HepG2 (cell line): ENCODE data around the gene NGDN. TPM values are rescaled to one million over a fixed set of nuclear protein-coding genes. Genes with fewer than 3 reads are reported as not detected.
A peak's percentile ranks its signal among the peaks of the same experiment; 100 is the strongest.

ENCODE experiments used
- ATAC-seq: fragments of 200-7000 bp; cut with Tn5 transposase; 3 replicates; pipeline ENCODE4 v1.9.1; 2020; ENCODE audit warnings: mild to moderate bottlenecking, moderate library complexity
- BruUV-seq: library from RNA; stranded (reverse); fragments of 400-500 nt; replicated peaks from 2 replicates; lab custom pipeline; 2021; lab: Mats Ljungman, UMichigan
- CTCF ChIA-PET: fragments of 300-600 bp; formaldehyde crosslinking; extraction: SDS; loops from one replicate; lab custom pipeline; 2021; ENCODE audit warnings: low total read pairs, inconsistent platforms, low intra/inter-chr PET ratio; lab: Yijun Ruan, JAX
- POLR2A ChIA-PET: fragments of 350-600 bp; sonication (Branson Sonifier 250); formaldehyde crosslinking; loops from one replicate; lab custom pipeline; 2020; ENCODE audit warnings: antibody characterized with exemption, inconsistent platforms; lab: Yijun Ruan, JAX
- DNase-seq: peaks from one replicate; pipeline ENCODE4 v3.0.0-alpha.2; 2015; ENCODE audit warnings: low spot score
- FAIRE-seq: peaks from 3 replicates; lab custom pipeline; 2011; peaks lifted over from hg19 to GRCh38; lab: Jason Lieb, UNC
- H2AFZ ChIP-seq: one replicate; pipeline ENCODE4 v1.6.1; 2011; ENCODE audit warnings: low read length, inconsistent platforms
- H3K27ac ChIP-seq: fragments of 300-600 bp; 3 replicates; pipeline ENCODE4 v1.8.0; 2011; ENCODE audit warnings: mixed run types, mild to moderate bottlenecking, mixed read lengths, low read length, inconsistent platforms; ENCODE audit not compliant: insufficient read depth; ENCODE audit errors: extremely low read length
- H3K27me3 ChIP-seq, 2 experiments: fragments of 200-600 bp in 1 of 2; 2 replicates in 1 of 2; 3 replicates in 1 of 2; pipeline versions ENCODE4 v1.6.0 to v1.8.0; 2011; ENCODE audit warnings: low read length in 2 of 2, mild to moderate bottlenecking in 2 of 2, moderate library complexity in 2 of 2, inconsistent platforms in 1 of 2; ENCODE audit not compliant: insufficient read depth in 2 of 2, control insufficient read depth in 1 of 2
- H3K36me3 ChIP-seq, 2 experiments: fragments of 200-600 bp in 1 of 2; replicated peaks in 1 of 2; 2 replicates in 1 of 2; 3 replicates in 1 of 2; pipeline versions ENCODE4 v1.5.1 to v1.8.0; 2011; ENCODE audit warnings: low read length in 2 of 2, inconsistent platforms in 1 of 2; ENCODE audit not compliant: insufficient read depth in 2 of 2, control insufficient read depth in 1 of 2
- H3K4me1 ChIP-seq: 2 replicates; pipeline ENCODE4 v1.5.1; 2012; ENCODE audit warnings: low read length, inconsistent platforms; ENCODE audit not compliant: insufficient read depth
- H3K4me2 ChIP-seq: 2 replicates; pipeline ENCODE4 v1.6.0; 2011; ENCODE audit warnings: low read depth, low read length, inconsistent platforms
- H3K4me3 ChIP-seq, 3 experiments: fragments of 200-600 bp in 1 of 3; sonication (generic), shearing (Covaris generic) in 1 of 3; replicated peaks in 1 of 3; 2 replicates each; pipeline ENCODE4 v1.5.1; 2011 to 2016; ENCODE audit warnings: low read length in 3 of 3, inconsistent platforms in 2 of 3, low read depth in 2 of 3, mild to moderate bottlenecking in 2 of 3, control low read depth in 1 of 3, mixed read lengths in 1 of 3; ENCODE audit not compliant: insufficient read depth in 1 of 3
- H3K79me2 ChIP-seq: one replicate; pipeline ENCODE4 v1.6.1; 2011; ENCODE audit warnings: low read length, inconsistent platforms; ENCODE audit not compliant: insufficient read depth
- H3K9ac ChIP-seq: 2 replicates; pipeline ENCODE4 v1.6.0; 2011; ENCODE audit warnings: mild to moderate bottlenecking, low read depth, low read length, inconsistent platforms; ENCODE audit not compliant: insufficient read depth
- H3K9me3 ChIP-seq: 2 replicates; pipeline ENCODE4 v1.5.1; 2012; ENCODE audit warnings: mild to moderate bottlenecking, low read length
- H4K20me1 ChIP-seq: 2 replicates; pipeline ENCODE4 v1.6.0; 2011; ENCODE audit warnings: inconsistent platforms, mild to moderate bottlenecking, low read length, moderate library complexity; ENCODE audit not compliant: insufficient read depth
- BCL3 ChIP-seq: sonication (generic); formaldehyde crosslinking; IDR thresholded peaks from 2 replicates; pipeline ENCODE4 v1.5.1; 2020; ENCODE audit warnings: mild to moderate bottlenecking, missing genetic modification reagents, moderate library complexity
- FLYWCH1 ChIP-seq: sonication (generic); formaldehyde crosslinking; IDR thresholded peaks from 2 replicates; pipeline ENCODE4 v1.8.1; 2023; ENCODE audit warnings: mild to moderate bottlenecking, missing genetic modification reagents
- HIC2 ChIP-seq: sonication (generic); formaldehyde crosslinking; IDR thresholded peaks from 2 replicates; pipeline ENCODE4 v1.9.0; 2022; ENCODE audit warnings: low read depth, missing genetic modification reagents
- HMG20A ChIP-seq: IDR thresholded peaks from 2 replicates; pipeline ENCODE4 v1.6.1; 2016; ENCODE audit warnings: borderline replicate concordance
- RORA ChIP-seq: sonication (generic); formaldehyde crosslinking; IDR thresholded peaks from 2 replicates; pipeline ENCODE4 v1.5.0; 2020; ENCODE audit warnings: mild to moderate bottlenecking, missing genetic modification reagents, moderate library complexity
- ZHX2 ChIP-seq, 2 experiments: sonication (generic) in 1 of 2; formaldehyde crosslinking in 1 of 2; IDR thresholded peaks; 2 replicates each; pipeline versions ENCODE4 v1.6.1 to v1.9.0; 2014 to 2022; ENCODE audit warnings: antibody characterized with exemption in 1 of 2, borderline replicate concordance in 1 of 2, inconsistent platforms in 1 of 2, low read depth in 1 of 2, missing genetic modification reagents in 1 of 2
- ZNF331 ChIP-seq: sonication (generic); formaldehyde crosslinking; IDR thresholded peaks from 2 replicates; pipeline ENCODE4 v1.4.0; 2020; ENCODE audit warnings: missing genetic modification reagents
- ZNF883 ChIP-seq: sonication (generic); formaldehyde crosslinking; IDR thresholded peaks from 2 replicates; pipeline ENCODE4 v1.5.1; 2020; ENCODE audit warnings: mild to moderate bottlenecking, missing genetic modification reagents; ENCODE audit errors: not compliant biosample characterization
- WGBS: methylation state at CpG from one replicate; pipeline ENCODE4 v1.1.6; 2017; ENCODE audit warnings: low lambda C conversion rate; 5-methylcytosine and 5-hydroxymethylcytosine counted together
- in situ Hi-C: cut with HindIII; loops from 2 replicates; pipeline ENCODE4 v1.10.0; 2017; ENCODE audit warnings: low pct_unique_long_range_greater_than_20kb; ENCODE audit not compliant: extremely low pct_ligation_motif_present
- intact Hi-C: fragments of 100-400 bp; cut with micrococcal nuclease; formaldehyde crosslinking; loops from one replicate; pipeline ENCODE4 v1.10.0; 2022; ENCODE audit not compliant: unreplicated experiment
- polyA plus RNA-seq, 8 experiments: library from polyadenylated mRNA; depleted of rRNA in 3 of 8; stranded (reverse) in 7 of 8; unstranded in 1 of 8; fragments of >200 nt; fragmentation: Illumina TruSeq in 4 of 8; extraction: Trizol in 4 of 8; gene quantifications; 2 replicates each; pipeline versions ENCODE4 v1.2.1 to v1.2.3, GENCODE V29; 2011 to 2016; ENCODE audit warnings: low read depth in 4 of 8, missing spikeins in 1 of 8, mixed read lengths in 1 of 8; ENCODE audit not compliant: insufficient read depth in 1 of 8
- total RNA-seq, 5 experiments: library from RNA; depleted of rRNA; stranded (reverse); fragments of >200 nt; fragmentation: Illumina TruSeq; extraction: Trizol; gene quantifications; 2 replicates each; pipeline ENCODE4 v1.2.3, GENCODE V29; 2016; ENCODE audit warnings: low read depth in 1 of 5

NGDN gene
- total and polyA plus RNA-seq, 2 of the 13 experiments (the other 11 are each of a cell fraction or from before 2014, with no cell fraction given) = 154 to 216 TPM

GRCh38 chr14:23522643-23523198 lies 53.2 kb downstream of the NGDN start:
- no peak for DNase-seq
- Histone ChIP-seq H2AFZ (no peak overlapping the region), H3K36me3 (peaks cover 2 to 6% of the 10 kb centered on the region in 2 experiments; a peak in 3 of 5 replicates), H3K4me1 (no peaks in the 10 kb centered on the region), H3K27me3 (no peaks in the 10 kb centered on the region), H3K4me3 (no peak overlapping the region), H4K20me1 (no peaks in the 10 kb centered on the region), H3K79me2 (no peaks in the 10 kb centered on the region), H3K9ac (no peak overlapping the region), H3K4me2 (no peak overlapping the region), H3K27ac (no peak overlapping the region), H3K9me3 (no peaks in the 10 kb centered on the region)
- POLR2A ChIA-PET = interaction anchor here (1.6 kb wide), 1 partner anchor 201 kb away, joined by 3 read pairs; the partner anchor contains the start of gene PABPN1
- TF ChIP-seq HIC2 (CRISPR knock-in tag) = 0 out of 2 replicates have a peak, but pooled peaks have one; percentile 33
- TF ChIP-seq ZHX2 (IDR thresholded peaks at IDR 0.05; ENCODE audit: low read depth) = no peak
- TF ChIP-seq ZHX2 (CRISPR knock-in tag; IDR thresholded peaks at IDR 0.05; ENCODE audit: borderline replicate concordance) = no peak
- TF ChIP-seq HMG20A = no peak
- TF ChIP-seq BCL3 (CRISPR knock-in tag) = peak; percentile 40; the same call in 1 of the 2 replicates
- no peak for TF ChIP-seq FLYWCH1 (CRISPR knock-in tag)
- no peak for TF ChIP-seq RORA (CRISPR knock-in tag)
- peak; percentile 62 for TF ChIP-seq ZNF883 (CRISPR knock-in tag)
- TF ChIP-seq ZNF331 (CRISPR knock-in tag) = no peak
- WGBS = 85% methylated on average over 9 of the region's 9 CpGs
- no peak for FAIRE-seq
- CTCF ChIA-PET = no interaction called here
- ATAC-seq = 0 out of 3 replicates have a peak, but pooled peaks have one; percentile 2
- in situ Hi-C loops (no loop called here), intact Hi-C loops (no loop called here)
- no TSS peak for BruUV-seq
